ENCODE measurements around the gene ERN2.
"Not testable (repeated sequence)": the region's sequence is repeated elsewhere in the genome, so short reads cannot be mapped to it uniquely, and the experiment has no call there.

Gene ERN2

DNA sequence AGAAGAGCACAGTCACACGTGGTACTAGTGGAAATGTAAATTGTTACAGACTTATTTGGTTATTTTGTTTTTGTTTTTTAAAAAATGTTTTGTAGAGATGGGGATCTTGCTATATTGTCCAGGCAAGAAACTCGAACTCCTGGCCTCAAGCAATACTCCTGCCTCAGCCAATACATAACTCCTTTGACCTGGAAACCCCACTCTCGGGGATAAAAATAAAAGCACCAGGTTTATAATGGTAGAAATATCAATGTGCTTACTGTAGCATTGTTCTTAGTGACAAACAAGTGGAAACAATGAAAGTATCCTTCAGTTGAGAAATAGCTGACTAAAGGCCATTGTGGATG, 11.7 kb upstream of the ERN2 start:
- Histone ChIP-seq H3K27me3 (ENCODE audit: insufficient read depth, low read depth, severe bottlenecking) (no peaks in the 10 kb centered on the region), H3K36me3 (no peaks in the 10 kb centered on the region), H3K4me3 (ENCODE audit: low read depth, low read length) (no peak overlapping the region), H3K9me3 (ENCODE audit: severe bottlenecking) (no peaks in the 10 kb centered on the region), H3K27ac (no peak overlapping the region)
- TF ChIP-seq, protein P1, sequence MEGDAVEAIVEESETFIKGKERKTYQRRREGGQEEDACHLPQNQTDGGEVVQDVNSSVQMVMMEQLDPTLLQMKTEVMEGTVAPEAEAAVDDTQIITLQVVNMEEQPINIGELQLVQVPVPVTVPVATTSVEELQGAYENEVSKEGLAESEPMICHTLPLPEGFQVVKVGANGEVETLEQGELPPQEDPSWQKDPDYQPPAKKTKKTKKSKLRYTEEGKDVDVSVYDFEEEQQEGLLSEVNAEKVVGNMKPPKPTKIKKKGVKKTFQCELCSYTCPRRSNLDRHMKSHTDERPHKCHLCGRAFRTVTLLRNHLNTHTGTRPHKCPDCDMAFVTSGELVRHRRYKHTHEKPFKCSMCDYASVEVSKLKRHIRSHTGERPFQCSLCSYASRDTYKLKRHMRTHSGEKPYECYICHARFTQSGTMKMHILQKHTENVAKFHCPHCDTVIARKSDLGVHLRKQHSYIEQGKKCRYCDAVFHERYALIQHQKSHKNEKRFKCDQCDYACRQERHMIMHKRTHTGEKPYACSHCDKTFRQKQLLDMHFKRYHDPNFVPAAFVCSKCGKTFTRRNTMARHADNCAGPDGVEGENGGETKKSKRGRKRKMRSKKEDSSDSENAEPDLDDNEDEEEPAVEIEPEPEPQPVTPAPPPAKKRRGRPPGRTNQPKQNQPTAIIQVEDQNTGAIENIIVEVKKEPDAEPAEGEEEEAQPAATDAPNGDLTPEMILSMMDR (IDR thresholded peaks at IDR 0.05; ENCODE audit: low read depth, low read length): no peak
- no peak for DNase-seq

DNA sequence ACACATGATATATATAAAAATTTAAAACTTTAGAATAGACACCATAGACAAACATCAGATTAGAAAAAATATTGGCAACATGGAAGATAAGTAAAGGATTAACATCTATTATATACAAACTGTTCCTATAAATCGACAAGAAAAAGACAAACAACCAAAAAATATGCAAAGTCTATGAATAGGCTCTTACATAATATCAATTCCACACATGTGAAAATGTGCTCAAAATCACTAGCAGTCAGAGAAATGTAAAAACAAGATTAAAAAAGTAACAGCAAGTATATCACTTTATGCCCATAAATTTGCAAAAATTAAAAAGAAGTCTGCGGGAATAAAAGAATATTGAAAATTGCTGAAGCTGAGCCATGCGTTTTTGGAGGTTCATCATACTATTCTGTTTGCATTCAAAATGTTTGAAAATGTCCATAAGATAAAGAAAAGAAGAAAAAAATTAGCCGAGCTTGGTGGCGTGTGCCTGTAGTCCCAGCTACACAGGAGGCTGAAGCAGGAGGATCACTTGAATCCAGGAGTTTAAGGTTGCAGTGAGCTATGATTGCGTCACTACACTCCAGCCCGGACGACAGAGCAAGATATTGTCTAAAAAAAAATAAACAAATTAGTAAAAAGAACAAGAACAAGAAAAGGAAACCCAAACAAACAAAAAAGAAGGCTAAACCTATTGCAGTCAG, 11.2 kb upstream of the ERN2 start:
- Histone ChIP-seq H3K27me3 (ENCODE audit: insufficient read depth, low read depth, severe bottlenecking) (no peaks in the 10 kb centered on the region), H3K4me3 (ENCODE audit: low read depth, low read length) (no peak overlapping the region), H3K36me3 (no peaks in the 10 kb centered on the region), H3K27ac (no peak overlapping the region), H3K9me3 (ENCODE audit: severe bottlenecking) (no peaks in the 10 kb centered on the region)
- no peak for DNase-seq
- TF ChIP-seq, protein P1 (IDR thresholded peaks at IDR 0.05; ENCODE audit: low read depth, low read length): no peak

DNA sequence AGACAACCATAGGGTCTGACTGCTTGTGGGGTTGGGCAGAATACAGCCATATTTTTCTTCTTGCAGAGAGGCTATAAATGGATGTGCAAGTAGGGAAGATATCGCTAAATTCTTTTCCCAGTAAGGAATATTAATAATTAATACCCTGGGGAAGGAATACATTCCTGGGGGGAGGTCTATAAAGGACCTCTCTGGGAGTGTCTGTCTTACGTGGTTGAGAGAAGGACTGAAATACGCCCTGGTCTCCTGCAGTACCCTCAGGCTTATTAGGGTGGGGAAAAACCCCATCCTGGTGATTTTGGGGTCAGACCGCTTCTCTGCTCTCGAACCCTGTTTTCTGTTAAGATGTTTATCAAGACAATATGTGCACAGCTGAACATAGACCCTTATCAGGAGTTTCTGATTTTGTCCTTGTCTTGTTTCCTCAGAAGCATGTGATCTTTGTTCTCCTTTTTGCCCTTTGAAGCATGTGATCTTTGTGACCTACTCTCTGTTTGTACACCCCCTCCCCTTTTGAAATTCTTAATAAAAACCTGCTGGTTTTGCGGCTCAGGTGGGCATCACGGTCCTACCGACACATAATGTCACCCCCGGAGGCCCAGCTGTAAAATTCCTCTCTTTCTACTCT, 9.7 kb upstream of the ERN2 start:
- not testable (repeated sequence) for DNase-seq; H3K4me3 ChIP-seq (ENCODE audit: low read depth, low read length); H3K27me3 ChIP-seq (ENCODE audit: insufficient read depth, low read depth, severe bottlenecking); H3K9me3 ChIP-seq (ENCODE audit: severe bottlenecking); H3K27ac ChIP-seq; H3K36me3 ChIP-seq

GRCh38 chr16:23716484-23716883, 3.5 kb upstream of the ERN2 start:
- Histone ChIP-seq H3K27ac (no peak overlapping the region), H3K27me3 (ENCODE audit: insufficient read depth, low read depth, severe bottlenecking) (no peaks in the 10 kb centered on the region), H3K4me3 (ENCODE audit: low read depth, low read length) (no peak overlapping the region), H3K9me3 (ENCODE audit: severe bottlenecking) (no peaks in the 10 kb centered on the region), H3K36me3 (no peaks in the 10 kb centered on the region)
- TF ChIP-seq, protein P1 (IDR thresholded peaks at IDR 0.05; ENCODE audit: low read depth, low read length): no peak
- DNase-seq: no peak

- Histone ChIP-seq H3K9me3 (ENCODE audit: severe bottlenecking) (peaks cover 13% of the 10 kb centered on the region), H3K27me3 (ENCODE audit: insufficient read depth, low read depth, severe bottlenecking) (no peaks in the 10 kb centered on the region), H3K27ac (no peak overlapping the region), H3K36me3 (no peaks in the 10 kb centered on the region), H3K4me3 (ENCODE audit: low read depth, low read length) (no peak overlapping the region)
- TF ChIP-seq, protein P1 (IDR thresholded peaks at IDR 0.05; ENCODE audit: low read depth, low read length): no peak
- DNase-seq: no peak
These were observed 1.2 kb downstream of the ERN2 start for GRCh38 chr16:23711785-23712184.

GRCh38 chr16:23710504-23710903, 2.5 kb downstream of the ERN2 start:
- no peaks in the 10 kb centered on the region for H3K27me3 ChIP-seq (ENCODE audit: insufficient read depth, low read depth, severe bottlenecking)
- TF ChIP-seq, protein P1 (IDR thresholded peaks at IDR 0.05; ENCODE audit: low read depth, low read length): no peak
- peaks cover 13% of the 10 kb centered on the region for H3K9me3 ChIP-seq (ENCODE audit: severe bottlenecking)
- H3K36me3 ChIP-seq: no peaks in the 10 kb centered on the region
- no peak overlapping the region for H3K4me3 ChIP-seq (ENCODE audit: low read depth, low read length)
- DNase-seq: no peak
- no peak overlapping the region for H3K27ac ChIP-seq
